PC-9 (cell line): ENCODE measurements around the gene EFCAB7.

ENCODE experiments used
- EZH2 ChIP-seq: fragments of 200-600 bp; sonication (generic); IDR thresholded peaks from 2 replicates; pipeline ENCODE4 v1.8.0; 2017; ENCODE audit warnings: antibody characterized with exemption, low read depth
- TF ChIP-seq, protein P1 (sequence below): fragments of 200-600 bp; sonication (generic); conservative IDR thresholded peaks from 2 replicates; pipeline ENCODE4 v1.6.1; 2017; ENCODE audit warnings: mixed run types, antibody characterized with exemption, mild to moderate bottlenecking, moderate library complexity

DNA sequence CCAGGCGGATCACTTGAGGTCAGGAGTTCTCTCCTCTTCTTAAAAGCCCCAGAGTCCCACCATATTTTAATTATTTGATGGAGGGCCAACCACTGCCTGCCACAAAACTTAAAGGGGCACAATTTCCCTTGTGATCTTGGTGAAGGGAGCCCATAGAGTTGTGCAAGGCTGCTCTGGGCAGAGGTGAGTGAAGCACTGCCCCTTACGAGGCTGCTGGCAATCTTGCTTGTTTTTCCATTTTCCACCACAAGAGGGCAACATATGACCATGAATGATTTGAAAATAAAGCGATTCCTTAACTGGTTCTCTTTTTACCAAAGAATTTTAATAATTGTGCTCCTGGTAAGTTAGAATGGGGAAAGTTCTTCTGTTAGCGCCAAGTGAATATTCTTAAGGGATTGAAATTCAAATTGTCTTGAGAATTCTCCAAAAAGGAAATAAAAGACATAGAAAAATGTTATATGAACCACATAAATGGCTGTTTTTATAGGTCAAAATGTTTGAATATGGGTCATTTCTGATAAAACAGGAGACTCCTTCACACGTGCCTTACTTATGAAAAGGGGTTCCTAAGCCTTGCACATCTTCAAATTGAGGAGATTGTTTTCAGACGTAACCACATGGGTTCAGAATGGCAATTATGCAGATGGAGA is 92.6 kb downstream of the EFCAB7 start:
- TF ChIP-seq, protein P1, sequence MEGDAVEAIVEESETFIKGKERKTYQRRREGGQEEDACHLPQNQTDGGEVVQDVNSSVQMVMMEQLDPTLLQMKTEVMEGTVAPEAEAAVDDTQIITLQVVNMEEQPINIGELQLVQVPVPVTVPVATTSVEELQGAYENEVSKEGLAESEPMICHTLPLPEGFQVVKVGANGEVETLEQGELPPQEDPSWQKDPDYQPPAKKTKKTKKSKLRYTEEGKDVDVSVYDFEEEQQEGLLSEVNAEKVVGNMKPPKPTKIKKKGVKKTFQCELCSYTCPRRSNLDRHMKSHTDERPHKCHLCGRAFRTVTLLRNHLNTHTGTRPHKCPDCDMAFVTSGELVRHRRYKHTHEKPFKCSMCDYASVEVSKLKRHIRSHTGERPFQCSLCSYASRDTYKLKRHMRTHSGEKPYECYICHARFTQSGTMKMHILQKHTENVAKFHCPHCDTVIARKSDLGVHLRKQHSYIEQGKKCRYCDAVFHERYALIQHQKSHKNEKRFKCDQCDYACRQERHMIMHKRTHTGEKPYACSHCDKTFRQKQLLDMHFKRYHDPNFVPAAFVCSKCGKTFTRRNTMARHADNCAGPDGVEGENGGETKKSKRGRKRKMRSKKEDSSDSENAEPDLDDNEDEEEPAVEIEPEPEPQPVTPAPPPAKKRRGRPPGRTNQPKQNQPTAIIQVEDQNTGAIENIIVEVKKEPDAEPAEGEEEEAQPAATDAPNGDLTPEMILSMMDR = peak; percentile 91
- no peak for TF ChIP-seq EZH2
